Endodermal cell (in vitro differentiated cells): ENCODE measurements around the gene EID3. TPM values are rescaled to one million over a fixed set of nuclear protein-coding genes. Genes with fewer than 3 reads are reported as not detected.

Experiments
- DNase-seq: peaks from one replicate; pipeline ENCODE4 v3.0.0-alpha.2; 2017
- H3K27ac ChIP-seq: 2 replicates; pipeline ENCODE4 v1.5.1; 2013; ENCODE audit warnings: mild to moderate bottlenecking, low read depth, low read length, moderate library complexity
- H3K27me3 ChIP-seq: 2 replicates; pipeline ENCODE4 v1.6.1; 2013; ENCODE audit warnings: mild to moderate bottlenecking, low read length, moderate library complexity; ENCODE audit not compliant: insufficient read depth, control insufficient read depth, poor library complexity, severe bottlenecking
- H3K36me3 ChIP-seq: 2 replicates; pipeline ENCODE4 v1.7.0; 2013; ENCODE audit warnings: mild to moderate bottlenecking, low read length, moderate library complexity; ENCODE audit not compliant: control insufficient read depth, insufficient read depth
- H3K4me1 ChIP-seq: one replicate; pipeline ENCODE4 v1.7.0; 2013; ENCODE audit warnings: low read length; ENCODE audit not compliant: control insufficient read depth, insufficient read depth
- H3K4me3 ChIP-seq: 2 replicates; pipeline ENCODE4 v1.5.1; 2013; ENCODE audit warnings: mild to moderate bottlenecking, low read length, moderate library complexity
- H3K9ac ChIP-seq: 2 replicates; pipeline ENCODE4 v1.6.1; 2013; ENCODE audit warnings: mild to moderate bottlenecking, low read length, moderate library complexity; ENCODE audit not compliant: poor library complexity, severe bottlenecking; ENCODE audit errors: extremely low read depth
- H3K9me3 ChIP-seq: 2 replicates; pipeline ENCODE4 v1.6.1; 2013; ENCODE audit warnings: mild to moderate bottlenecking, low read length, moderate library complexity; ENCODE audit not compliant: control insufficient read depth
- H3K27ac Mint-ChIP-seq: 2 replicates; pipeline ENCODE4 v1.8.0; 2020; ENCODE audit warnings: mixed read lengths
- H3K27me3 Mint-ChIP-seq: 2 replicates; pipeline ENCODE4 v1.8.0; 2021; ENCODE audit warnings: mild to moderate bottlenecking, mixed read lengths; ENCODE audit not compliant: insufficient read depth
- H3K36me3 Mint-ChIP-seq: 2 replicates; pipeline ENCODE4 v1.8.0; 2020; ENCODE audit warnings: low read depth, mixed read lengths
- H3K4me1 Mint-ChIP-seq: 2 replicates; pipeline ENCODE4 v1.8.0; 2020; ENCODE audit warnings: mixed read lengths
- H3K4me3 Mint-ChIP-seq: 2 replicates; pipeline ENCODE4 v1.8.0; 2020; ENCODE audit warnings: mild to moderate bottlenecking, moderate library complexity, mixed read lengths
- H3K9me3 Mint-ChIP-seq: 2 replicates; pipeline ENCODE4 v1.8.0; 2020; ENCODE audit warnings: mild to moderate bottlenecking, mixed read lengths
- WGBS, 2 experiments: methylation state at CpG; one replicate each; pipeline versions ENCODE4 v1.1.5 to v1.1.7; 2013; ENCODE audit warnings: missing lambda C conversion rate in 2 of 2, mixed read lengths in 1 of 2; ENCODE audit not compliant: insufficient coverage in 1 of 2, insufficient read length in 1 of 2; 5-methylcytosine and 5-hydroxymethylcytosine counted together
- total RNA-seq, 2 donors: library from RNA; stranded (reverse); fragmentation: NEBNext Ultra II Directional in 1 of 2; extraction: Animal tissue kit (Norgen Biotek cat#: 25700) in 1 of 2; gene quantifications; 2 replicates in 1 of 2; 3 replicates in 1 of 2; pipeline ENCODE4 v1.2.1, GENCODE V29; 2021
- TF ChIP-seq, protein P1 (sequence below): fragments of 200-600 bp; sonication (generic); conservative IDR thresholded peaks from 2 replicates; pipeline ENCODE4 v1.5.0; 2021; ENCODE audit warnings: antibody characterized with exemption, mild to moderate bottlenecking

The EID3 gene
- total RNA-seq, 2 donors from 2014 or later, result 3.7 to 4.6 TPM

DNA sequence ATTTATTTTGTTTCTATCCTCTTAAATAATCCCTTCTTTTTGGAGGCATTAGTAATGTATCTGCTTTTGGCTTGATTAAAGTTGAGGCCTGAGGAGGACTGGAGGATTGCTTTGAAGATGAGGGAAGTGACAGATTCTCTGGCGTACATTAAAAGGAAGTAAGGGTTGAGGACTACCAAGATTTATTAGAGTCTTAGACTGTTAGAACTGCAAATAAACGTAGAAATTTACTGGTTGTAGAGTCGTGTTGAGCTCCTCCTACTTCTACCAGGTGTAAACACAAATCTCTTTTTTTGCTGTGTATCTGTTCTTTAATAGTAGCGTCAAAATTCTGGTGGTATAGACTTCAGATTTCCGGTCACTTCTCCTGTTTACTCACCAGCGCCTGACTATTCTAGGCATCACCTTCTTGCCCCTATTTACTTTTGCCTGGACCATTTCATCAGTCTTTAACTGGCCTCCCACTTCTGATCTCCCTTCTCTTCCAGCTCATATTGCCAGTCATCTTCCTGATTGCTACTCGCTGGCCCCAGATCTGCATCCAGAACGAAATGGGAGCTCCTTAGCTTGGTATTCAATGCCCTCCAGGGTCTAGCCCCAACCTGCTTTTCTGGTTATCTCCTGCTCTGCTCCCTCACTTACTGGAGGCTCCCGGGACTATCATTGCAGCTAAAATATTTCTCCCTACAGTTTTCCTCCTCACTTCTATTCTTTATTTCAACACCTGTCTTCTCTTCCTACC, 8.4 kb upstream of the EID3 start:
- H3K27ac Mint-ChIP-seq, result no peak overlapping the region
- H3K4me3 ChIP-seq, result no peak overlapping the region
- H3K36me3 ChIP-seq, result peaks cover 67% of the 10 kb centered on the region
- H3K36me3 Mint-ChIP-seq, result peaks cover 66% of the 10 kb centered on the region
- no peak for DNase-seq
- H3K4me1 ChIP-seq, result no peaks in the 10 kb centered on the region
- TF ChIP-seq, protein P1, sequence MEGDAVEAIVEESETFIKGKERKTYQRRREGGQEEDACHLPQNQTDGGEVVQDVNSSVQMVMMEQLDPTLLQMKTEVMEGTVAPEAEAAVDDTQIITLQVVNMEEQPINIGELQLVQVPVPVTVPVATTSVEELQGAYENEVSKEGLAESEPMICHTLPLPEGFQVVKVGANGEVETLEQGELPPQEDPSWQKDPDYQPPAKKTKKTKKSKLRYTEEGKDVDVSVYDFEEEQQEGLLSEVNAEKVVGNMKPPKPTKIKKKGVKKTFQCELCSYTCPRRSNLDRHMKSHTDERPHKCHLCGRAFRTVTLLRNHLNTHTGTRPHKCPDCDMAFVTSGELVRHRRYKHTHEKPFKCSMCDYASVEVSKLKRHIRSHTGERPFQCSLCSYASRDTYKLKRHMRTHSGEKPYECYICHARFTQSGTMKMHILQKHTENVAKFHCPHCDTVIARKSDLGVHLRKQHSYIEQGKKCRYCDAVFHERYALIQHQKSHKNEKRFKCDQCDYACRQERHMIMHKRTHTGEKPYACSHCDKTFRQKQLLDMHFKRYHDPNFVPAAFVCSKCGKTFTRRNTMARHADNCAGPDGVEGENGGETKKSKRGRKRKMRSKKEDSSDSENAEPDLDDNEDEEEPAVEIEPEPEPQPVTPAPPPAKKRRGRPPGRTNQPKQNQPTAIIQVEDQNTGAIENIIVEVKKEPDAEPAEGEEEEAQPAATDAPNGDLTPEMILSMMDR, result no peak
- no peak overlapping the region for H3K27ac ChIP-seq
- H3K4me1 Mint-ChIP-seq, result peaks cover 7% of the 10 kb centered on the region
- WGBS, 2 experiments, result 89 to 91% methylated on average over 6 to 9 of the region's 9 CpGs
- no peaks in the 10 kb centered on the region for H3K27me3 ChIP-seq
- H3K27me3 Mint-ChIP-seq, result no peaks in the 10 kb centered on the region
- no peaks in the 10 kb centered on the region for H3K9me3 Mint-ChIP-seq
- H3K4me3 Mint-ChIP-seq, result no peak overlapping the region
- no peak overlapping the region for H3K9ac ChIP-seq
- no peaks in the 10 kb centered on the region for H3K9me3 ChIP-seq

DNA sequence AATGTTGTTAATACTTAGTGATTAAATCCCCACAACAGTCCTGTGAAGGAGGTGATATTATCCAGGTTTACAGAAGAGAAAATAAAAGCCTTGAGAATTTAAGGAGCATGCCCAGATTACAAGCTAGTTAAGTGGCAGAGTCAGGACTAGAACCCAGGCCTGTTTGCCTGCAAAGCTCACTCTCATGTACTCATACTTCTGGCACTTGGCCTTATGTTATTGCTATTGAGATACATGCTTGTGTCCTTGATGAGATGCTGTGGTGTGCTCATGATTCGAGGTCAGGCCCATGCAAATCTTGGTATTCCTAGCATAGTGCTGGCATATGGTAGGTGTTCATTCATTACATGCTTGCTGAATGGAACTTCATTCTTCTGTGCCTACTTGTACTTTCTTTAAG, 7.6 kb upstream of the EID3 start:
- Histone ChIP-seq H3K4me1 (no peaks in the 10 kb centered on the region), H3K36me3 (peaks cover 72% of the 10 kb centered on the region), H3K4me3 (no peak overlapping the region), H3K9ac (no peak overlapping the region), H3K27me3 (no peaks in the 10 kb centered on the region), H3K27ac (no peak overlapping the region), H3K9me3 (no peaks in the 10 kb centered on the region)
- WGBS, 2 experiments, result 100% methylated on average over 1 of the region's 1 CpG
- Mint-ChIP-seq H3K27ac (no peak overlapping the region), H3K9me3 (no peaks in the 10 kb centered on the region), H3K27me3 (no peaks in the 10 kb centered on the region), H3K36me3 (peaks cover 69% of the 10 kb centered on the region), H3K4me1 (peaks cover 7% of the 10 kb centered on the region), H3K4me3 (no peak overlapping the region)
- no peak for DNase-seq
- TF ChIP-seq, protein P1, result no peak

DNA sequence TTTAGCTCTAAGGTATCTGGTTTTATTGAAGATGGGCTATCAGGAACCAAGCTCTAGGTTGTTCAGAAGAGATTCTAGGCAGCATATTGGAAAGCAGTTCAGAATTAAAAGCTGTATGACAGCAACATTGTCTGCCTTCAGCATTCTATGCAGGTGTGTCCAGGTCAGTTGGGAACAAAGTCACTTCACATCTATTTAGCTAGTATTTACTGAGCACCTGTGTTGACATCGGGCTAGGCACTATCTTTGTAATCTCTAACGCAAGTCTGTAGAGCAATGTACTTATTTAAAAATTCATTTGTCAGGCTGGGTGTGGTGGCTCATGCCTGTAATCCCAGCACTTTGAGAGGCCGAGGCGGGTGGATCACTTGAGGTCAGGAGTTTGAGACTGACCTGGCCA, 6.8 kb upstream of the EID3 start:
- WGBS, 2 experiments, result 92% methylated on average over 4 of the region's 4 CpGs; no CpG with 5 or more reads in 1 of the 2 experiments
- Histone ChIP-seq H3K4me3 (no peak overlapping the region), H3K9ac (no peak overlapping the region), H3K9me3 (no peaks in the 10 kb centered on the region), H3K27ac (no peak overlapping the region), H3K36me3 (peaks cover 71% of the 10 kb centered on the region), H3K27me3 (no peaks in the 10 kb centered on the region), H3K4me1 (no peaks in the 10 kb centered on the region)
- Mint-ChIP-seq H3K36me3 (peaks cover 69% of the 10 kb centered on the region), H3K4me3 (no peak overlapping the region), H3K27me3 (no peaks in the 10 kb centered on the region), H3K9me3 (no peaks in the 10 kb centered on the region), H3K27ac (no peak overlapping the region), H3K4me1 (peaks cover 7% of the 10 kb centered on the region)
- DNase-seq, result no peak
- TF ChIP-seq, protein P1, result no peak
